ENCODE data around the gene ASPHD1. TPM values are rescaled to one million over a fixed set of nuclear protein-coding genes. Genes with fewer than 3 reads are reported as not detected.
"Not testable (repeated sequence)": the region's sequence is repeated elsewhere in the genome, so short reads cannot be mapped to it uniquely, and the experiment has no call there.

ASPHD1 gene
- total RNA-seq, 4 donors from 2014 or later, result 0.42 TPM; not detected in 3

GRCh38 chr16:29925105-29925756, 24.9 kb downstream of the ASPHD1 start:
- TF ChIP-seq CTCF (IDR thresholded peaks at IDR 0.05) (no peak), EP300 (IDR thresholded peaks at IDR 0.05) (no peak), POLR2A (IDR thresholded peaks at IDR 0.05) (no peak), POLR2AphosphoS5 (IDR thresholded peaks at IDR 0.05) (no peak)
- Histone ChIP-seq H3K4me1 (peaks cover 0 to 36% (median 15%) of the 10 kb centered on the region in 3 donors), H3K36me3 (peaks cover 0 to 30% of the 10 kb centered on the region in 2 donors), H3K27ac (peak overlapping the region in 2 of 4 donors; percentile 91 to 94), H3K4me3 (peak overlapping the region; percentile 75 to 98), H3K9me3 (no peaks in the 10 kb centered on the region), H3K27me3 (no peaks in the 10 kb centered on the region)
- no peak for ATAC-seq
- 3 to 8% methylated on average over 6 to 9 of the region's 9 CpGs for WGBS, 2 donors (ENCODE audit: low coverage in 1 of 2)

GRCh38 chr16:29925781-29926710, 25.8 kb downstream of the ASPHD1 start, which contains the start of gene KCTD13:
TSS of gene KCTD13 (minus strand) at chr16:29926226. CDS start at chr16:29926033, 193 bp downstream.
- peaks cover 0 to 22% of the 10 kb centered on the region in 2 donors for H3K36me3 ChIP-seq
- H3K4me3 ChIP-seq, result peak within 1 kb of the TSS; percentile 75 to 98
- 0% methylated on average over 7 of the region's 89 CpGs for WGBS, 2 donors (ENCODE audit: low coverage in 1 of 2)
- no peaks in the 10 kb centered on the region for H3K9me3 ChIP-seq
- no peaks in the 10 kb centered on the region for H3K27me3 ChIP-seq
- peak; percentile 98 for ATAC-seq
- H3K4me1 ChIP-seq, result peaks cover 0 to 36% (median 15%) of the 10 kb centered on the region in 3 donors
- H3K27ac ChIP-seq, result peak within 1 kb of the TSS; percentile 36 to 94 (median 92)
- peak; percentile 81 to 83 for TF ChIP-seq POLR2A (IDR thresholded peaks at IDR 0.05)
- TF ChIP-seq EP300 (IDR thresholded peaks at IDR 0.05), result no peak
- peak; percentile 91 for TF ChIP-seq POLR2AphosphoS5 (IDR thresholded peaks at IDR 0.05)

GRCh38 chr16:29926711-29927052, 26.4 kb downstream of the ASPHD1 start:
- H3K4me3 ChIP-seq, result peak overlapping the region; percentile 75 to 98
- 1 to 3% methylated on average over 8 to 12 of the region's 12 CpGs for WGBS, 2 donors (ENCODE audit: low coverage in 1 of 2)
- H3K27ac ChIP-seq, result peak overlapping the region; percentile 36 to 94 (median 92)
- peaks cover 0 to 36% (median 15%) of the 10 kb centered on the region in 3 donors for H3K4me1 ChIP-seq
- no peak for TF ChIP-seq CTCF (IDR thresholded peaks at IDR 0.05)
- no peak for TF ChIP-seq POLR2A (IDR thresholded peaks at IDR 0.05)
- TF ChIP-seq EP300 (IDR thresholded peaks at IDR 0.05), result no peak
- TF ChIP-seq POLR2AphosphoS5 (IDR thresholded peaks at IDR 0.05), result no peak
- H3K9me3 ChIP-seq, result no peaks in the 10 kb centered on the region
- peaks cover 0 to 15% of the 10 kb centered on the region in 2 donors for H3K36me3 ChIP-seq
- ATAC-seq, result peak; percentile 20
- no peaks in the 10 kb centered on the region for H3K27me3 ChIP-seq

GRCh38 chr16:29927070-29927905, 27.0 kb downstream of the ASPHD1 start:
- ATAC-seq, result no peak
- peak overlapping the region; percentile 75 to 98 for H3K4me3 ChIP-seq
- no peaks in the 10 kb centered on the region for H3K9me3 ChIP-seq
- H3K36me3 ChIP-seq, result peaks cover 0 to 9% of the 10 kb centered on the region in 2 donors
- H3K27me3 ChIP-seq, result no peaks in the 10 kb centered on the region
- 44 to 51% methylated on average over 6 to 11 of the region's 12 CpGs for WGBS, 2 donors (ENCODE audit: low coverage in 1 of 2)
- peak overlapping the region; percentile 36 to 94 (median 92) for H3K27ac ChIP-seq
- peaks cover 0 to 36% (median 15%) of the 10 kb centered on the region in 3 donors for H3K4me1 ChIP-seq
- TF ChIP-seq EP300 (IDR thresholded peaks at IDR 0.05), result no peak
- no peak for TF ChIP-seq POLR2AphosphoS5 (IDR thresholded peaks at IDR 0.05)
- TF ChIP-seq POLR2A (IDR thresholded peaks at IDR 0.05), result no peak
- TF ChIP-seq CTCF (IDR thresholded peaks at IDR 0.05), result no peak

GRCh38 chr16:29931750-29932149, 31.5 kb downstream of the ASPHD1 start:
- not testable (repeated sequence) for H3K4me3 ChIP-seq, H3K27ac ChIP-seq, H3K36me3 ChIP-seq, H3K9me3 ChIP-seq, ATAC-seq, H3K4me1 ChIP-seq, H3K27me3 ChIP-seq
- 86 to 95% methylated on average over 1 to 2 of the region's 2 CpGs for WGBS, 2 donors (ENCODE audit: low coverage in 1 of 2)
